Measurements from ENCODE around the gene GLYAT. TPM values are rescaled to one million over a fixed set of nuclear protein-coding genes. Genes with fewer than 3 reads are reported as not detected.

Gene GLYAT
- total RNA-seq, 3 donors from 2014 or later (not counting 1 experiment from before 2014, with no cell fraction given), result not detected

DNA sequence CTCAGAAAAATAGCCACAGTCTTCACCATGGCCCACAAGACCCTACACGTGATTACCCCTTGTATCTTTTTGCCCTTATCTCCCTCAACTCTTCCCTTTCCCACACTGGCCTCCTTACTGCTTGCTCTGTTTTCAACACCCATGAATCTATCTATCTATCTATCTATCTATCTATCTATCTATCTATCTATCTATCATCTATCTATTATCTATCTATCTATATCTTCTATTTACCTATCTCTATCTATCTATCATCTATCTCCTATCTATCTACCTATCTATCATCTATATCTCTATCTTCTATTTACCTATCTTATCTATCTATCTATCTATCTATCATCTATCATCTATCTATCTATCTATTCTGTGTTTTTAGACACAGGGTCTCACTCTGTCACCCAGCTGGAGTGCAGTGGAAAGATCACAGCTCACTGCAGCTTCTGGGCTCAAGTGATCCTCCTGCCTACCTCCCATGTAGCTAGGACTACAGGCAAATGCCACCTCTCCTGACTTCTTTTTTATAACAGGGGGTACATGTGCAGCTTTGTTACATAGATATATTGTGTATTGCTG is 55.1 kb downstream of the GLYAT start:
- no peaks in the 10 kb centered on the region for H3K4me1 Mint-ChIP-seq
- DNase-seq, result no peak
- WGBS (ENCODE audit: insufficient coverage), result 81% methylated on average over 1 of the region's 1 CpG
- TF ChIP-seq, protein P1, sequence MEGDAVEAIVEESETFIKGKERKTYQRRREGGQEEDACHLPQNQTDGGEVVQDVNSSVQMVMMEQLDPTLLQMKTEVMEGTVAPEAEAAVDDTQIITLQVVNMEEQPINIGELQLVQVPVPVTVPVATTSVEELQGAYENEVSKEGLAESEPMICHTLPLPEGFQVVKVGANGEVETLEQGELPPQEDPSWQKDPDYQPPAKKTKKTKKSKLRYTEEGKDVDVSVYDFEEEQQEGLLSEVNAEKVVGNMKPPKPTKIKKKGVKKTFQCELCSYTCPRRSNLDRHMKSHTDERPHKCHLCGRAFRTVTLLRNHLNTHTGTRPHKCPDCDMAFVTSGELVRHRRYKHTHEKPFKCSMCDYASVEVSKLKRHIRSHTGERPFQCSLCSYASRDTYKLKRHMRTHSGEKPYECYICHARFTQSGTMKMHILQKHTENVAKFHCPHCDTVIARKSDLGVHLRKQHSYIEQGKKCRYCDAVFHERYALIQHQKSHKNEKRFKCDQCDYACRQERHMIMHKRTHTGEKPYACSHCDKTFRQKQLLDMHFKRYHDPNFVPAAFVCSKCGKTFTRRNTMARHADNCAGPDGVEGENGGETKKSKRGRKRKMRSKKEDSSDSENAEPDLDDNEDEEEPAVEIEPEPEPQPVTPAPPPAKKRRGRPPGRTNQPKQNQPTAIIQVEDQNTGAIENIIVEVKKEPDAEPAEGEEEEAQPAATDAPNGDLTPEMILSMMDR (IDR thresholded peaks at IDR 0.05), result no peak
- no peaks in the 10 kb centered on the region for H3K36me3 Mint-ChIP-seq
- peaks cover 2% of the 10 kb centered on the region for H3K27me3 ChIP-seq (ENCODE audit: control insufficient read depth, insufficient read depth, low read length)
- ATAC-seq, result no peak
- no peak overlapping the region for H3K27ac ChIP-seq (ENCODE audit: low read length)
- H3K27ac Mint-ChIP-seq, result no peak overlapping the region
- H3K9me3 ChIP-seq (ENCODE audit: control insufficient read depth, insufficient read depth, low read length), result no peaks in the 10 kb centered on the region
- no peaks in the 10 kb centered on the region for H3K4me1 ChIP-seq (ENCODE audit: control insufficient read depth, insufficient read depth, low read length)
- no peak overlapping the region for H3K4me3 Mint-ChIP-seq
- H3K27me3 Mint-ChIP-seq (ENCODE audit: low read depth in 2 of 2), result peaks cover 0 to 13% of the 10 kb centered on the region in 2 donors
- no peaks in the 10 kb centered on the region for H3K36me3 ChIP-seq (ENCODE audit: control insufficient read depth, insufficient read depth, low read length)
- H3K9me3 Mint-ChIP-seq, result no peaks in the 10 kb centered on the region
- no peak overlapping the region for H3K4me3 ChIP-seq (ENCODE audit: low read length)
- intact Hi-C loops (cut with micrococcal nuclease), result no loop called here

DNA sequence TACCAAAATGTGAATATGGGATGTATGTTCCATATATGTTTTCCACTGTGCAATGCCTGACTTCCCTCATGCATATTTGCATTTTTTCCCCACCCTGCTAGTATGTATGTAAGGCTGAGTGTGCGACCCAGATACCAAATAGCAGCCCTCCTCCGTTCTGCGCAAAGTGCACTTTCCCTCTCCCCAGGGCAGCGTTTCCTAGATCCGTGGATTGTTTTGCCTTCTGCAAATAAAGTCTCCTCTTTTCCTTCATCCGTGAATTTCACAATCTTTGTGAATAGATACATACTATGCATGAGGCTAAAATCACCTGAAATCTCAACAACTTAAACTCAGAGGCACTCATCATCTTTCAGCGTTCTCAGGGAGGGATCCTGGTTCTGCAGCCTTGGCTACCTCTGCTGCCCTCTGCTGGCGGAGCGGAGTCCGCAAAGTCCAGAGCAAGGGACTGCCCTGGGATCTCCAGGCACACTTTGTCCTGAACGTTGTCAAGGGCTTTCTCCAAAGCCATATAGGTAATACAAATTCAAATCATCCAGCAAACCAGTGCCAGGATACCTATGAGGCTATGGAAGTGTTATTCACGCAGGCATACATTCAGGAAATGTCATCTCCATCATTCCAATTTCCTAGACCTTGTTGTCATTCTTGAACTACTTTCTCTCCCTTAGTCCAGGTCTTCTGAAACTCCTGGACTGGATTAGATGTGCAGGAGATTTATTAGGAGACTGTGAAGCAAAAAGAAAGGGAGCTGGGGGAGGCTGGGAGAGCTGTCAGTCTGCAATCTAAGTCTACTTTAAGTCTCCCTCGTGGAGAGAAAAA is 56.2 kb downstream of the GLYAT start:
- 45% methylated on average over 13 of the region's 13 CpGs for whole genome bisulfite sequencing (ENCODE audit: insufficient coverage)
- Histone ChIP-seq H3K4me1 (ENCODE audit: control insufficient read depth, insufficient read depth, low read length) (no peaks in the 10 kb centered on the region), H3K9me3 (ENCODE audit: control insufficient read depth, insufficient read depth, low read length) (no peaks in the 10 kb centered on the region), H3K36me3 (ENCODE audit: control insufficient read depth, insufficient read depth, low read length) (no peaks in the 10 kb centered on the region), H3K4me3 (ENCODE audit: low read length) (no peak overlapping the region), H3K27me3 (ENCODE audit: control insufficient read depth, insufficient read depth, low read length) (peaks cover 2% of the 10 kb centered on the region), H3K27ac (ENCODE audit: low read length) (no peak overlapping the region)
- no peaks in the 10 kb centered on the region for H3K4me1 Mint-ChIP-seq
- TF ChIP-seq, protein P1 (IDR thresholded peaks at IDR 0.05), result peak; percentile 89
- DNase-seq (peak; percentile 66 to 84), ATAC-seq (peak; percentile 82 to 90 (median 89))
- no peaks in the 10 kb centered on the region for H3K9me3 Mint-ChIP-seq
- intact Hi-C loops (cut with micrococcal nuclease), result loop anchor here (1.0 kb wide), 1 partner anchor 21 kb away; no protein-coding TSS in a partner anchor
- no peaks in the 10 kb centered on the region for H3K36me3 Mint-ChIP-seq
- peaks cover 0 to 7% of the 10 kb centered on the region in 2 donors for H3K27me3 Mint-ChIP-seq (ENCODE audit: low read depth in 2 of 2)
- no peak overlapping the region for H3K4me3 Mint-ChIP-seq
- no peak overlapping the region for H3K27ac Mint-ChIP-seq

DNA sequence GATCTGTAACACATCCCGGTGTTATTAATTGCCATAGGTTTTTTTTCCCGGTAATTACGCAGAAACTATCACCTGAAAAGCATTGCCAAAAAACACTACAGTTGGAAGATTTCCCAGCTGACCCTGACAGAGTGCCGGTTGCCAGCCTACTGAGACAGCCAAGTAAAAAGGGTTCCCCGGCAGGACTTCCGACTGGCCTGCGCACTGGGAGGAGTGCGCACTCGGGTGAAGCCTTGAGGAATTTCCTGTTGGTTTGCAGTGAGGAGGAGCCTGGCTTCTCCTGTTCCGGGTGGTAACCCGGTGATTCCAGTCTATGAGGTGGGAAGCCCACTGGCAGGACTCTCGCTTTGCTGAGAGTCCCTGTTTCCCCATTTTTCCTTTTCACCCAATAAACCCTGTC is 57.1 kb downstream of the GLYAT start:
- H3K27ac ChIP-seq (ENCODE audit: low read length), result no peak overlapping the region
- Mint-ChIP-seq H3K27me3 (ENCODE audit: low read depth in 2 of 2) (peaks cover 0 to 7% of the 10 kb centered on the region in 2 donors), H3K4me1 (no peaks in the 10 kb centered on the region), H3K36me3 (no peaks in the 10 kb centered on the region), H3K9me3 (no peaks in the 10 kb centered on the region), H3K27ac (no peak overlapping the region), H3K4me3 (no peak overlapping the region)
- no peaks in the 10 kb centered on the region for H3K4me1 ChIP-seq (ENCODE audit: control insufficient read depth, insufficient read depth, low read length)
- WGBS (ENCODE audit: insufficient coverage), result 94% methylated on average over 12 of the region's 12 CpGs
- no peak overlapping the region for H3K4me3 ChIP-seq (ENCODE audit: low read length)
- H3K27me3 ChIP-seq (ENCODE audit: control insufficient read depth, insufficient read depth, low read length), result no peaks in the 10 kb centered on the region
- TF ChIP-seq, protein P1 (IDR thresholded peaks at IDR 0.05), result no peak
- intact Hi-C loops (cut with micrococcal nuclease), result loop anchor here (1.0 kb wide), 1 partner anchor 20 kb away; no protein-coding TSS in a partner anchor
- ATAC-seq, result no peak
- no peaks in the 10 kb centered on the region for H3K9me3 ChIP-seq (ENCODE audit: control insufficient read depth, insufficient read depth, low read length)
- DNase-seq, result no peak
- H3K36me3 ChIP-seq (ENCODE audit: control insufficient read depth, insufficient read depth, low read length), result no peaks in the 10 kb centered on the region

Measured in natural killer cell (primary cell).